ENCODE measurements around the gene PAX2.

Gene PAX2

GRCh38 chr10:100733329-100733728 is 12.1 kb upstream of the PAX2 start:
- H3K27me3 ChIP-seq (ENCODE audit: control insufficient read depth in 1 of 2, insufficient read depth in 2 of 2, low read length in 2 of 2): peaks cover 88 to 91% of the 10 kb centered on the region in 2 donors
- H3K4me1 ChIP-seq (ENCODE audit: control insufficient read depth in 1 of 2, insufficient read depth in 2 of 2, low read length in 2 of 2): peaks cover 19 to 25% of the 10 kb centered on the region in 2 donors
- no peaks in the 10 kb centered on the region for H3K36me3 ChIP-seq (ENCODE audit: control insufficient read depth in 1 of 2, insufficient read depth in 2 of 2, low read length in 2 of 2)
- H3K27ac ChIP-seq (ENCODE audit: low read depth, low read length): no peak overlapping the region
- H3K4me3 ChIP-seq (ENCODE audit: low read depth in 1 of 2, low read length in 2 of 2): no peak overlapping the region
- H3K9ac ChIP-seq (ENCODE audit: low read depth in 1 of 2, low read length in 2 of 2): no peak overlapping the region
- H3K9me3 ChIP-seq (ENCODE audit: control insufficient read depth in 1 of 2, low read length in 2 of 2): no peaks in the 10 kb centered on the region

DNA sequence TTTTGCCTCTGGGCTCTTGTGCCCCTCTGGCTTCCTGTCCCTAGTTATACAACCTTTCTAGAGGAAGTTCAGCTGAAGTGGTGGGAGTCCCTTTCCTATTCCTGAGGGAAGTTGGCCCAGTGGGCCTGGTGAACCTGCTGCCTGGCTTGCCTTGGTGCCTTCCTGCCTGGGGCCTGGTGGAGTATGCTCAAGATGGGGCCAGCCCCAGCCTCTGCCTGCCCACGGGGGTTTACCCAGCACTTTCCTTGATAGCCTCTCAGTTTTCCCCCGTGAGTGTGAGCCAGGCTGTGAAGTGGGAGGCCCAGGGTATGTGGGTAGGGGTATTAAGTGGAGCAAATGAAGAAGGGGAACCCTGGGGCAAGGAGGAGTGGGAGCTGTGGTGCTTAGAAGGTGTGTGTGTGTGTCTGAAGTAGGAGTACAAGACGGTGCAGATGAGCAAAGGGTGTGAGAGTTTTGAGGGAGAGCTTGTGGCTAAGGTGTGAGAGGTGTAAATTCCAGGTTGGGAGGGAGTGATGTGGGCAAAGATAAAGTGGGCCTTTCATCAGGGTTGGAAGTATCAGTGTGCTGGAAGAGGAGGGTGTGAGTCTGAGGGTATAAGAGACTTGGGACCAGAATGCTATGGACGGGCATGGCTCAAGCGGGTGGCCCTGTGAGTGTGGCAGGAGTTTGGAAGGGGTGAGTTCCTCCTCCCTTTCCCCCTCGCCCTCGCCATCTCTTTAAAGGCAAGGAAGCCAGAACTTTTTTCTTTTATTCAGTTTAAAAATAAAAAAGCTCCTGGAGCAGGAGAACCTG is 10.9 kb upstream of the PAX2 start:
- no peak overlapping the region for H3K9ac ChIP-seq (ENCODE audit: low read depth in 1 of 2, low read length in 2 of 2)
- H3K27me3 ChIP-seq (ENCODE audit: control insufficient read depth in 1 of 2, insufficient read depth in 2 of 2, low read length in 2 of 2): peaks cover 90 to 91% of the 10 kb centered on the region in 2 donors
- no peak overlapping the region for H3K4me3 ChIP-seq (ENCODE audit: low read depth in 1 of 2, low read length in 2 of 2)
- H3K9me3 ChIP-seq (ENCODE audit: control insufficient read depth in 1 of 2, low read length in 2 of 2): no peaks in the 10 kb centered on the region
- H3K36me3 ChIP-seq (ENCODE audit: control insufficient read depth in 1 of 2, insufficient read depth in 2 of 2, low read length in 2 of 2): no peaks in the 10 kb centered on the region
- peaks cover 19% of the 10 kb centered on the region in 2 donors for H3K4me1 ChIP-seq (ENCODE audit: control insufficient read depth in 1 of 2, insufficient read depth in 2 of 2, low read length in 2 of 2)
- H3K27ac ChIP-seq (ENCODE audit: low read depth, low read length): no peak overlapping the region

GRCh38 chr10:100735087-100735336 is 10.4 kb upstream of the PAX2 start:
- no peaks in the 10 kb centered on the region for H3K9me3 ChIP-seq (ENCODE audit: control insufficient read depth in 1 of 2, low read length in 2 of 2)

GRCh38 chr10:100735337-100736143 is 9.8 kb upstream of the PAX2 start:
- Histone ChIP-seq H3K27me3 (ENCODE audit: control insufficient read depth in 1 of 2, insufficient read depth in 2 of 2, low read length in 2 of 2) (peaks cover 92 to 93% of the 10 kb centered on the region in 2 donors), H3K27ac (ENCODE audit: low read depth, low read length) (no peak overlapping the region), H3K4me1 (ENCODE audit: control insufficient read depth in 1 of 2, insufficient read depth in 2 of 2, low read length in 2 of 2) (peaks cover 12 to 15% of the 10 kb centered on the region in 2 donors), H3K9ac (ENCODE audit: low read depth in 1 of 2, low read length in 2 of 2) (no peak overlapping the region), H3K4me3 (ENCODE audit: low read depth in 1 of 2, low read length in 2 of 2) (no peak overlapping the region), H3K36me3 (ENCODE audit: control insufficient read depth in 1 of 2, insufficient read depth in 2 of 2, low read length in 2 of 2) (no peaks in the 10 kb centered on the region), H3K9me3 (ENCODE audit: control insufficient read depth in 1 of 2, low read length in 2 of 2) (no peaks in the 10 kb centered on the region)

More at GRCh38 chr10:100735087-100735336, 10.4 kb upstream of the PAX2 start:
- H3K4me3 ChIP-seq (ENCODE audit: low read depth in 1 of 2, low read length in 2 of 2): no peak overlapping the region
- peaks cover 92% of the 10 kb centered on the region in 2 donors for H3K27me3 ChIP-seq (ENCODE audit: control insufficient read depth in 1 of 2, insufficient read depth in 2 of 2, low read length in 2 of 2)
- no peaks in the 10 kb centered on the region for H3K36me3 ChIP-seq (ENCODE audit: control insufficient read depth in 1 of 2, insufficient read depth in 2 of 2, low read length in 2 of 2)
- H3K9ac ChIP-seq (ENCODE audit: low read depth in 1 of 2, low read length in 2 of 2): no peak overlapping the region
- peaks cover 15 to 19% of the 10 kb centered on the region in 2 donors for H3K4me1 ChIP-seq (ENCODE audit: control insufficient read depth in 1 of 2, insufficient read depth in 2 of 2, low read length in 2 of 2)
- no peak overlapping the region for H3K27ac ChIP-seq (ENCODE audit: low read depth, low read length)

DNA sequence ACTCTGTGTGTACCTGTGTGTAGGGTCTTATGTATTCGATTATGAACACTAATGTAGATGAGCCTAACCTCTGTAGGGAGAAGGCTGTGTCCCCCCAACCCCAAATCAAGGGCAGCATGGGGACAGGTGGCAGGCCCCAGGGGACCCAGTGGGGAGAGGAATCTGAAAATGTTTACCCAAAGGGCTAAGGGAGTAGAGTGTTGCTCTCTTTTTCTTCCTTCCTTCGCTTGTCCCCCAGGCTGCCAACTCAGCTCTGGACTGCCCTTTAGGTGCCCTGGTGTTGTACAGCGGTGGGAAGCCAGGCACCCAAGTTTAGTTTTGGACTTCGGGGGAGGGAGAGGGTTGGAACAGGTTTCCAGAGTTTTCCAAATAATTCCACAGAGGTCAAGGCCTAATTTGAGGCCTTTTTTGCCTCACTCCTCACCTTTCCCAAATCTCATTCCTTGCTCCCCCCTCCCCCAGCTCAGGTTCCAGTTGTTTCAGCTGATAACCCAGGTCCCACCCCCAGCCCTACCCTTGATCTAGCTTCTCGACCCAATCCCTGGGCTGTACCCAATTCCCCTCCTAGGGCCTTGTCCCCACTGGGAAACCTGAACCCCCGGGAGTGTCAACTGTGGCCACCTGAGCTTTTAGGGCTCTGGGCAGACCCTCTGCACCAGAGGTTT is 9.1 kb upstream of the PAX2 start:
- Histone ChIP-seq H3K4me3 (ENCODE audit: low read depth in 1 of 2, low read length in 2 of 2) (no peak overlapping the region), H3K36me3 (ENCODE audit: control insufficient read depth in 1 of 2, insufficient read depth in 2 of 2, low read length in 2 of 2) (no peaks in the 10 kb centered on the region), H3K9me3 (ENCODE audit: control insufficient read depth in 1 of 2, low read length in 2 of 2) (no peaks in the 10 kb centered on the region), H3K4me1 (ENCODE audit: control insufficient read depth in 1 of 2, insufficient read depth in 2 of 2, low read length in 2 of 2) (peaks cover 4 to 7% of the 10 kb centered on the region in 2 donors), H3K27me3 (ENCODE audit: control insufficient read depth in 1 of 2, insufficient read depth in 2 of 2, low read length in 2 of 2) (peaks cover 92 to 93% of the 10 kb centered on the region in 2 donors), H3K27ac (ENCODE audit: low read depth, low read length) (no peak overlapping the region), H3K9ac (ENCODE audit: low read depth in 1 of 2, low read length in 2 of 2) (no peak overlapping the region)

DNA sequence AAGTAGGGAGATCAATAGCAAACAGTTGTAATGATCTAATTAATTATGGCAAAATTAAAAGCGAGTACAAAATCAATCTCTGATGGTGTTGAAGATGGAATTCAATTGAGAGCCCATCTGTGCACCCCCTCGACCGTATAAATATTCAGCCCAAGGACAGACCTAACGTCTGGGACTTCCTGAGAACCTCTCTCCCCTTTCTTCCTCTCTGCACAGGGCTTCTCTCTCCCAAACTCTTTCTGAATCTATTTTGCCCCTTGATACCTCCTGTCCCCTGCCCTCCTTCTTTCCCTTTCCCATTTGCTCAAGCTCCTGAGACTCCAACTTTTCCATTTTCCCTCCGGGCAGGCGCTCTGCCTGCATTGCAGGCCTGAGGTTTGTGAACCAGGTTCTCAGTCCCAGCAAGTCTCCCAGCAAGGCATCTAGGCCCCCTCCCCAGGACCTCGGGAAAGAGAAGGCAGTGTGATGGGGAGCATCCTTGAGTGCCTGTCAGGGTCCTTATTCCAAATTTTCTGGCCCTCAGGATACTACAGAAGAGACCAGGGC is 8.5 kb upstream of the PAX2 start:
- no peaks in the 10 kb centered on the region for H3K36me3 ChIP-seq (ENCODE audit: control insufficient read depth in 1 of 2, insufficient read depth in 2 of 2, low read length in 2 of 2)
- H3K27ac ChIP-seq (ENCODE audit: low read depth, low read length): no peak overlapping the region
- H3K4me1 ChIP-seq (ENCODE audit: control insufficient read depth in 1 of 2, insufficient read depth in 2 of 2, low read length in 2 of 2): peaks cover 0 to 3% of the 10 kb centered on the region in 2 donors
- peaks cover 92 to 93% of the 10 kb centered on the region in 2 donors for H3K27me3 ChIP-seq (ENCODE audit: control insufficient read depth in 1 of 2, insufficient read depth in 2 of 2, low read length in 2 of 2)
- H3K9ac ChIP-seq (ENCODE audit: low read depth in 1 of 2, low read length in 2 of 2): no peak overlapping the region
- no peaks in the 10 kb centered on the region for H3K9me3 ChIP-seq (ENCODE audit: control insufficient read depth in 1 of 2, low read length in 2 of 2)
- H3K4me3 ChIP-seq (ENCODE audit: low read depth in 1 of 2, low read length in 2 of 2): no peak overlapping the region

GRCh38 chr10:100737355-100738054 is 7.9 kb upstream of the PAX2 start:
- H3K9me3 ChIP-seq (ENCODE audit: control insufficient read depth in 1 of 2, low read length in 2 of 2): no peaks in the 10 kb centered on the region
- peak overlapping the region; percentile 29 to 32 for H3K4me3 ChIP-seq (ENCODE audit: low read depth in 1 of 2, low read length in 2 of 2)
- peaks cover 0 to 3% of the 10 kb centered on the region in 2 donors for H3K4me1 ChIP-seq (ENCODE audit: control insufficient read depth in 1 of 2, insufficient read depth in 2 of 2, low read length in 2 of 2)
- H3K9ac ChIP-seq (ENCODE audit: low read depth in 1 of 2, low read length in 2 of 2): no peak overlapping the region
- no peaks in the 10 kb centered on the region for H3K36me3 ChIP-seq (ENCODE audit: control insufficient read depth in 1 of 2, insufficient read depth in 2 of 2, low read length in 2 of 2)
- peak overlapping the region; percentile 20 for H3K27ac ChIP-seq (ENCODE audit: low read depth, low read length)
- peaks cover 91 to 92% of the 10 kb centered on the region in 2 donors for H3K27me3 ChIP-seq (ENCODE audit: control insufficient read depth in 1 of 2, insufficient read depth in 2 of 2, low read length in 2 of 2)

DNA sequence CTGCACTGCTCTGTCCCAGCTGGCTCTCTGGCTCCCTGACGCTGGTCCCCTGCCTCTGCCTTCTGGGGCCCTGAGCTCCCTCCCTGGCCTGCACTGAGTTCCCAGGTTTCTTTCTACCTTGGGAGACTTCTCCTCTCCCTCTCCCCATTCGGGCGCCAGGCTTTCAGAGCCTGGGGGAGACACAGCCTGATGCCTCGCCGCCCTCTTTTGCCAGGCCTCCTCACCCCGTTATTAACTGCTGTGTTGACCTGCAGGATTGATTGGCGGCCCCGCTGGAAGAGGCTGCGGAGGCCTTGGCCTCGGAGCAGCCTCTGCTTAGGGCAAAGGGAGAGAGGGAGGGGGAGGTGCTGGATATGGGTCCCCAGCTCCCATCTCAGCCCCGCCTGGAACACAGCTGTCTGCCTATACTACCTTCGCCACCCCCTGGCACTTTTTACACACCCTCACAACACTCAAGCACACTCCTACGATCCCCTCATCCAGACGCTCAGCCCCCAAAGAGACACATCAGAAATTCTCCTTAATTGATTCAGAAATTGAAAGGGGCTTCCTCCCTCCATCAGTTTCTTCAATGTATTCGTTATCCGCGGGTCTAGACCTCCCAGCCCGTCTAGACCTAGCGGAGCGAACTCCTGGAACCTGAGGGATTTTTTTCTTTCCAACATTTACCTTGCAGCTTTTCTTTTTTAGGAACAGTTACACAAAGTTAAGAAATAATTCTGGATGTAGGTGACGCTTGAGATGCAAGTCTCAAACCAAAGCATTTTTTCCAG is 7.1 kb upstream of the PAX2 start:
- Histone ChIP-seq H3K9ac (ENCODE audit: low read depth in 1 of 2, low read length in 2 of 2) (no peak overlapping the region), H3K4me1 (ENCODE audit: control insufficient read depth in 1 of 2, insufficient read depth in 2 of 2, low read length in 2 of 2) (peaks cover 0 to 4% of the 10 kb centered on the region in 2 donors), H3K9me3 (ENCODE audit: control insufficient read depth in 1 of 2, low read length in 2 of 2) (no peaks in the 10 kb centered on the region), H3K27ac (ENCODE audit: low read depth, low read length) (no peak overlapping the region), H3K27me3 (ENCODE audit: control insufficient read depth in 1 of 2, insufficient read depth in 2 of 2, low read length in 2 of 2) (peaks cover 89 to 95% of the 10 kb centered on the region in 2 donors), H3K36me3 (ENCODE audit: control insufficient read depth in 1 of 2, insufficient read depth in 2 of 2, low read length in 2 of 2) (no peaks in the 10 kb centered on the region), H3K4me3 (ENCODE audit: low read depth in 1 of 2, low read length in 2 of 2) (no peak overlapping the region)

Data from duodenal mucosa (tissue), 2 donors.